ENCODE measurements around the gene THEMIS2. TPM values are rescaled to one million over a fixed set of nuclear protein-coding genes. Genes with fewer than 3 reads are reported as not detected.

THEMIS2 gene
- total and polyA plus RNA-seq, 12 donors = 2.5 to 29.3 (median 5.7) TPM

DNA sequence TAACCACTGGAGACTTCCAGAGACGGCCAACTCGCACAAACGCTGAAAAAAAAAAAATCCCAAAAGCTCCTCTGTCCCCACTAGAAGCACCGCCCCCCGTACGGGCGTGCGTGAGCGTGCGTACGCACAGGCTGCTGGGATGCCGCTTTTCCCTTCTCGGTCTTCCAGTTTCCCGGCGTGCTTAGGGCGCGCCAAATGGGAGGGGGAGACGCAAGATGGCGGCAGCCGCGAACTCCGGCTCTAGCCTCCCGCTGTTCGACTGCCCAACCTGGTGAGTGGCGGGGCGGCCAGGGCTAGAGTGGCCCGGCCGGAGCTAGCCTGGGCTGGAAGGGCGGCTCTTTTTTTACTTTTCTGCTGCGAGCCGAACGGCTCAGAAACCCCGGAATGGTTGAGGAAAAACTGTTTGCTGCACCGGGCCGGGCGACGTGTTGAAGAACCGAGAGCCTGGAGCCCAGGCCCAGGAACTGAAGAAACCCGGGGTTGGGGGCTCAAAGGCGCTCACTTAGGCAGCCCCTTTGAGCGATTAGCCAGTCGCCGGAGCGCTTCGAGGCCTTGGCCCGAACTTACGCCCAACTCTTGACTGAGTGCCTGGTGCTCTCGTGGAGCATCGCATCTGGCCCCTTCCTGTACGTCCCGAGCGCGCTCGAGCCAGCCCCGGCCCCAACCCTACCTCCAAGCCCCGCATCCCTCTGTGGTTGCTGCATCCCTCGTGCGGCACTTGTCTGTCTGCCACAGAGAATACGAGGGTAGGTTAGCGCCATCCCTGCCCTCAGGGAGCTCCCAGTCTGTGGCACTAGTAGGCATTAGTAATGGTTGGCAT is 41.5 kb upstream of the THEMIS2 start, which contains the start of gene PPP1R8:
PPP1R8 (plus strand) TSS at position 162 of the 820 bp plus-strand sequence; CDS start at position 216, 54 bp downstream.
- TF ChIP-seq, protein P1, sequence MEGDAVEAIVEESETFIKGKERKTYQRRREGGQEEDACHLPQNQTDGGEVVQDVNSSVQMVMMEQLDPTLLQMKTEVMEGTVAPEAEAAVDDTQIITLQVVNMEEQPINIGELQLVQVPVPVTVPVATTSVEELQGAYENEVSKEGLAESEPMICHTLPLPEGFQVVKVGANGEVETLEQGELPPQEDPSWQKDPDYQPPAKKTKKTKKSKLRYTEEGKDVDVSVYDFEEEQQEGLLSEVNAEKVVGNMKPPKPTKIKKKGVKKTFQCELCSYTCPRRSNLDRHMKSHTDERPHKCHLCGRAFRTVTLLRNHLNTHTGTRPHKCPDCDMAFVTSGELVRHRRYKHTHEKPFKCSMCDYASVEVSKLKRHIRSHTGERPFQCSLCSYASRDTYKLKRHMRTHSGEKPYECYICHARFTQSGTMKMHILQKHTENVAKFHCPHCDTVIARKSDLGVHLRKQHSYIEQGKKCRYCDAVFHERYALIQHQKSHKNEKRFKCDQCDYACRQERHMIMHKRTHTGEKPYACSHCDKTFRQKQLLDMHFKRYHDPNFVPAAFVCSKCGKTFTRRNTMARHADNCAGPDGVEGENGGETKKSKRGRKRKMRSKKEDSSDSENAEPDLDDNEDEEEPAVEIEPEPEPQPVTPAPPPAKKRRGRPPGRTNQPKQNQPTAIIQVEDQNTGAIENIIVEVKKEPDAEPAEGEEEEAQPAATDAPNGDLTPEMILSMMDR (IDR thresholded peaks at IDR 0.05) = no peak
- peak; percentile 91 to 93 for DNase-seq
- ATAC-seq = peak; percentile 99 to 100 (median 100)
- peaks cover 0 to 40% (median 8%) of the 10 kb centered on the region in 9 donors for H3K36me3 ChIP-seq
- H3K27me3 ChIP-seq = no peaks in the 10 kb centered on the region
- 0% methylated on average over 60 of the region's 60 CpGs for WGBS, 2 donors
- no peaks in the 10 kb centered on the region for H3K9me3 ChIP-seq
- peaks cover 0 to 40% (median 22%) of the 10 kb centered on the region in 9 donors for H3K4me1 ChIP-seq
- H3K27ac ChIP-seq = peak within 1 kb of the TSS; percentile 73 to 96 (median 90)
- intact Hi-C loops (cut with DNase I) = no loop called here
- H3K4me3 ChIP-seq = peak within 1 kb of the TSS; percentile 61 to 97 (median 89)

DNA sequence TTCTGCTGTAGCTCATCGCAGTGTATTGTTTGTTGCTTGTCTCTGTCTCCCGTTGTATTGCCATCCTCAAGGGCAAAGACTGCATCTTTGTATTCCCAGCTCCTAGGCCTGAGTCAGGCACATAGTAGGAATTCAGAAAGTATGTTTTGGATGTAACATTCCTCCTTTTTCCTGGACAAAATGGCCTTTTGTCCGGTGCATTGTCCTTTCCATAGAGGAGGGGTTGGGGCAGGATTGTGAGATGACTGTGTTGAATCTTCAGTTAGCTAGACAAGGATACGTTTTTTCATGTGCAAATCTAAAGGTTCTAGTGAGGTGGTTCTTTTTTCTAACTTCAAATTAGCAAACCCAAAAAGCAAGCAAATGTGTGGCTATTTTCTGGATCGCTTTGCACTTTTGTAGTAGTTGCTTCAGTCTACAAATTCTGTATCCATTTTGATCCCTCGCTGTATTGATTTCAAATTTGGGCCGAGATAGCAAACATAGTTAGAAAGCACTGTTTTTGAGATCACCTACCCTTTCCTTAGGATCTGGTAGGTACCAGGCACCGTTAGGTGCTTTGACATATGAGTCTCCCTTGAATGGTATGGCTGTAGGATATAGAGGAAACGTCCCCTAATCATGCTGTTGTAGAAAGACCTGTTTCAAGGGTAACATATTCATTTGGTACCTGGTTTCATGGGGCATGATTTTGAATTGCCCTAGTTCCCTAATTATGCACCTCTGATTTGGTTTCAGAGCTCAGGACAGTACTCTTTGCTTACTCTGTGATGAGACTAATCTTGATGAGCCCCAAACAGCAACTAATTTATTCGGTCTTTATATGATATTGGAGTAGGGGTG is 40.6 kb upstream of the THEMIS2 start:
- DNase-seq (no peak), ATAC-seq (no peak)
- TF ChIP-seq, protein P1 (IDR thresholded peaks at IDR 0.05) = no peak
- intact Hi-C loops (cut with DNase I) = no loop called here
- Histone ChIP-seq H3K36me3 (peaks cover 0 to 50% (median 8%) of the 10 kb centered on the region in 9 donors), H3K4me1 (peaks cover 0 to 40% (median 22%) of the 10 kb centered on the region in 9 donors), H3K9me3 (no peaks in the 10 kb centered on the region), H3K27me3 (no peaks in the 10 kb centered on the region), H3K27ac (peak overlapping the region in 4 of 10 donors; percentile 87 to 96 (median 92)), H3K4me3 (peak overlapping the region; percentile 61 to 97 (median 89))
- 48% methylated on average over 10 of the region's 10 CpGs for WGBS, 2 donors

DNA sequence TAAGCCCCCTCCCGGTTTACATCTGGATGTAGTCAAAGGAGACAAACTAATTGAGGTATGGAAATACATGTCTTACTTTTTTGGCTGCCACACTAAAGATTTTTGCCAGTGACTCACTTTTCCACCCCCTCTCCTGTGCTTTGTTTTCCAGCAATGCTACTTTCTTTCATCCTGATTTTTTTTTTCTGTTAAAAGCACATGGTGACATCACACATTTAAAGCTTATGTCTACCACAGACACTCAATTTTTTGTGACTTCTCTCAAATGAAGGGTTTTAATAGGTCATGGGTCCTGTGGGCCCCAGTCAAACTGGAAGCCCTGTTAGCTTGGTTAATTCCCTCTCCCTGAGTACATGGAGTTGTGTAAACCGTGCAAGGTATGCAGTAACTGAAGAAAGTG is 39.6 kb upstream of the THEMIS2 start:
- H3K4me1 ChIP-seq = peaks cover 0 to 40% (median 22%) of the 10 kb centered on the region in 9 donors
- TF ChIP-seq, protein P1 (IDR thresholded peaks at IDR 0.05) = no peak
- 87 to 91% methylated on average over 2 of the region's 2 CpGs for WGBS, 2 donors
- H3K36me3 ChIP-seq = peaks cover 0 to 49% (median 8%) of the 10 kb centered on the region in 9 donors
- no peaks in the 10 kb centered on the region for H3K9me3 ChIP-seq
- H3K27ac ChIP-seq = no peak overlapping the region
- DNase-seq (no peak), ATAC-seq (no peak)
- no peak overlapping the region for H3K4me3 ChIP-seq
- no peaks in the 10 kb centered on the region for H3K27me3 ChIP-seq
- intact Hi-C loops (cut with DNase I) = no loop called here

DNA sequence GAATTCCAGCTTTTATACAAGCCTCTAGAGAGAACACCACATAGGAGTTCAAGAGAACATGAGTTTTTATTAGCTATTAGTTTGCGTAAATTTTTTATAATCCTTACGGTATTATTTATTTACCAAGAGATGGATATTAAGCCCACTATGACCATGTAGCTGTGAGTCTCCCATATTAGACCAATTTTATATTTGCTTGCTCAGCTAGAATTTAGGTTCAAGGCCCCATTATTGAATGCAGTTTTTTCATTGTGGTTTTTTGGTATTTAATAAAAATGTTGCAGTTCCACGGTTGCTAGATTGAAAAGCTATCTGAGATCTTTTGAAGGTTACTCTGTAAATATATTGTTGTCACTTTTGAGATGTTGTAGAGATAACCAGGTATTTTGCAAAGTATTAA is 38.9 kb upstream of the THEMIS2 start:
- H3K9me3 ChIP-seq = no peaks in the 10 kb centered on the region
- intact Hi-C loops (cut with DNase I) = no loop called here
- peaks cover 0 to 54% (median 8%) of the 10 kb centered on the region in 9 donors for H3K36me3 ChIP-seq
- 90 to 93% methylated on average over 3 of the region's 3 CpGs for WGBS, 2 donors
- H3K27me3 ChIP-seq = no peaks in the 10 kb centered on the region
- H3K4me3 ChIP-seq = no peak overlapping the region
- TF ChIP-seq, protein P1 (IDR thresholded peaks at IDR 0.05) = no peak
- no peak for ATAC-seq
- H3K4me1 ChIP-seq = peaks cover 0 to 40% (median 22%) of the 10 kb centered on the region in 9 donors
- no peak overlapping the region for H3K27ac ChIP-seq
- DNase-seq = no peak

Measured in heart right ventricle (tissue), 16 donors.